ENCODE data around the gene BLM.

- TF ChIP-seq CTCF (IDR thresholded peaks at IDR 0.05) = no peak
- TF ChIP-seq EZH2phosphoT487 (IDR thresholded peaks at IDR 0.05) = no peak
- no peak for TF ChIP-seq EZH2 (IDR thresholded peaks at IDR 0.05)
Measured at GRCh38 chr15:90751300-90751825, 34.2 kb downstream of the BLM start.

Data from neural progenitor cell (in vitro differentiated cells).